GM19025 (cell line): ENCODE measurements around the gene CDSN.
"Not testable (repeated sequence)": the region's sequence is repeated elsewhere in the genome, so short reads cannot be mapped to it uniquely, and the experiment has no call there.

Experiments
- ATAC-seq: cut with Tn5 transposase; IDR thresholded peaks from one replicate; pipeline ENCODE4 v1.9.1; 2021; ENCODE audit warnings: mild to moderate bottlenecking, low read depth, moderate library complexity; ENCODE audit not compliant: unreplicated experiment

Gene CDSN

GRCh38 chr6:31090973-31091364, 29.3 kb downstream of the CDSN start:
- ATAC-seq = no peak

- ATAC-seq = no peak
These were observed 29.8 kb downstream of the CDSN start for GRCh38 chr6:31090275-31090972.

DNA sequence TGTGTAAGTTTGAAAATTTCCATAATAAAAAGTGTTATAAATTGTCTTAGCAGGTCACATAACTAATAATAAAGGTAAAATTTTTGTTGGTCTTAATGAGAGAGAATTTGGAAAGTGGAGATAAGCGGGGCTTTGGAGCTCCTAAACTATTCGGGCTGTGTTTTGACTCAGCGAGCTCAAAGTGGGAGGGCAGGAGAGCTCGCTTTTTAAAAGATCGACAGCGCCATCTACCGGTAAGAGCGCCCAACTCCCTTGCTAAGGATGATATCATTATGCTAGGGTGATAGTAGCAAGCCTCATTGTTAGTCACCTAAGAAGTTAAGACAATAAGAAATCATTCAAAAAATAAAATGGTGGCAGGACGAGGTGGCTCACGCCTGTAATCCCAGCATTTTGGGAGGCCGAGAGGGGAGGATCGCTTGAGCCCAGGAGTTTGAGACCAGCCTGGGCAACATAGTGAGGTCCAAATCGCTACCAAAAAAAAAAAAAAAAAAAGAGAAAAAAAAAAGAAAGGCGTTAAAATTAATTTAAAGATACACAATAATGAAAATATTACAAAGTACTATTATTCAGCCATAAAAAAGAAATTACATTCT, 32.7 kb downstream of the CDSN start:
- ATAC-seq = no peak

- ATAC-seq = no peak
These were observed 33.3 kb downstream of the CDSN start for GRCh38 chr6:31086788-31087440.

- ATAC-seq = no peak
These were observed 36.4 kb downstream of the CDSN start for GRCh38 chr6:31083742-31084354.

- ATAC-seq = no peak
These were observed 38.4 kb downstream of the CDSN start for GRCh38 chr6:31081872-31082271.

- no peak for ATAC-seq
These were observed 40.5 kb downstream of the CDSN start for GRCh38 chr6:31079656-31080261.

GRCh38 chr6:31076611-31077010, 43.6 kb downstream of the CDSN start:
- ATAC-seq = no peak

DNA sequence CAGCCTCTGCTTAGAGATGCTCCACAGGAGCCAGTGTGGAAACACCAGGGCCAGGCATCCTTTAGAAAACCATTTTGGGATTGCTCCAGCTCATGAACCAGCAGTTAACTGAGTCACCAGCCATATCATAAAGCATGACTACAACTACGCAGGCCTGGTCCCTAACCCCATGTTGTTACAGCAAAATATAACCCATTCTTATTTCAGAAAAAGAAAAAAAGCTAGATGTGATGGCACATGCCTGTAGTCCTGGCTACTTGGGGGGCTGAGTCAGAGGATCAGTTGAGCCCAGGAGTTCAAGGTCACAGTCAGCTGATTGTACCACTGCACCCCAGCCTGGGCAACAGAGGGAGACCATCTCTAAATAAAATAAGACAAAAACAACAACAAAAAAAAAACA, 44.7 kb downstream of the CDSN start:
- ATAC-seq = no peak

- ATAC-seq = no peak
These were observed 45.8 kb downstream of the CDSN start for GRCh38 chr6:31074401-31074800.

GRCh38 chr6:31070711-31071197, 49.5 kb downstream of the CDSN start:
- ATAC-seq = no peak

GRCh38 chr6:31068669-31069340, 51.4 kb downstream of the CDSN start:
- no peak for ATAC-seq

DNA sequence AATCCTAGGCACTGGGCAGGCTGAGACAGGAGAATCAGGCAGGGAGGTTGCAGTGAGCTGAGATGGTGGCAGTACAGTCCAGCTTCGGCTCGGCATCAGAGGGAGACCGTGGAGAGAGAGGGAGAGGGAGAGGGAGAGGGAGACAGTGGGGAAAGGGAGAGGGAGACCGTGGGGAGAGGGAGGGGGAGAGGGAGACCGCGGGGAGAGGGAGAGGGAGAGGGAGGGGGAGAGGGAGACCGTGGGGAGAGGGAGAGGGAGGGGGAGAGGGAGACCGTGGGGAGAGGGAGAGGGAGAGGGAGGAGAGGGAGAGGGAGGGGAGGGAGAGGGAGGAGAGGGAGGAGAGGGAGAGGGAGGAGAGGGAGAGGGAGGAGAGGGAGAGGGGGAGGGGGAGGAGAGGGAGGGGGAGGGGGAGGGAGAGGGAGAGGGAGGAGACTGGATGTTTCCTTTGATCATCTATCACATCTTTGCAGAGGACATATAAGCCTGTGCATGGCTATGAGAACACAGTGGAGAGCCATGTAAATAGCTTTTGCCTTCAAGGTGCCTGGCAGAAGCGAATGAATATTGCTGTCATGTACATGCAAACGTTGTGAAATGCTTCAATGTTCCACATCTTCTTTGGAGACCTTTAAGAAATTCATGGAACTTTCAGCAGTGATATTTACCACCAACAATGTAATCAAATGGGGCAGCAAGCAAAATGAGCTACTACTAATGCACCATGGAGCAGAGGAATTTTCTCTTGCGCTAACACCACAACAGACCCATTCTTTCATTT, 52.2 kb downstream of the CDSN start:
- not testable (repeated sequence) for ATAC-seq

- ATAC-seq = not testable (repeated sequence)
These were observed 53.2 kb downstream of the CDSN start for GRCh38 chr6:31067028-31067427.

DNA sequence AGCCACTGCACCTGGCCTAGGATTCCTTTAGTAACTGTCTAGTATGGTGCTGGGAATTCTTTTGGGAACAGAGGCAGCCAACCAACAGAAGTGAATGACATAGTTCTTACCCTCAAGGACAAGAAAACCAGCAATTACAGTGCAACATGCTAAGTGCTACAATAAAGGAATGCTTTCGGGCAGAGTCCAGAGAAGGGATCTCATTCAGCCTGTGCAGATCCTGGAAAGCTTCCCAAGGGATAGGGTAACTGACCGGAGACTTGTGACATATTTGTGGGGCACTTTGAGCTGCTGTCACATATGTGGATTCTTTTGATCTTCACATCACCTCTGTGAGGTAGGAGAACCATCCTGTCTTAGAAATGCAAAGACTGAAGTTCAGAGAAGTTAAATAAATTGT, 54.7 kb downstream of the CDSN start:
- no peak for ATAC-seq
